HL-60 (cell line): Measurements from ENCODE around the gene CTIF.

ENCODE experiments used
- DNase-seq, 2 experiments: peaks; one replicate each; pipeline ENCODE4 v3.0.0-alpha.2; 2010 to 2020; ENCODE audit warnings: low read depth in 1 of 2, low spot score in 1 of 2
- H3K27ac ChIP-seq: fragments of 250-450 bp; sonication (Bioruptor Pico); replicated peaks from 2 replicates; pipeline ENCODE4 v1.5.1; 2020; ENCODE audit warnings: mild to moderate bottlenecking, moderate library complexity
- H3K27me3 ChIP-seq: fragments of 250-450 bp; sonication (Bioruptor Pico); 2 replicates; pipeline ENCODE4 v1.5.1; 2021; ENCODE audit warnings: mild to moderate bottlenecking, moderate library complexity; ENCODE audit not compliant: insufficient read depth, poor library complexity, severe bottlenecking
- H3K4me3 ChIP-seq: replicated peaks from 2 replicates; pipeline ENCODE4 v1.5.1; 2011; ENCODE audit warnings: mild to moderate bottlenecking, control low read depth, low read length; ENCODE audit not compliant: insufficient read depth
- GABPA ChIP-seq: IDR thresholded peaks from 2 replicates; pipeline ENCODE4 v1.6.1; 2012; ENCODE audit warnings: low read depth
- POLR2AphosphoS5 ChIP-seq: IDR thresholded peaks from 2 replicates; pipeline ENCODE4 v1.6.1; 2012; ENCODE audit warnings: low read depth
- SPI1 ChIP-seq: IDR thresholded peaks from 2 replicates; pipeline ENCODE4 v1.6.1; 2012; ENCODE audit warnings: low read depth, mild to moderate bottlenecking, borderline replicate concordance
- TF ChIP-seq, protein P1 (sequence below): IDR thresholded peaks from 2 replicates; pipeline ENCODE4 v1.6.1; 2012; ENCODE audit warnings: low read depth; ENCODE audit not compliant: insufficient replicate concordance
- TF ChIP-seq, protein P2 (sequence below): IDR thresholded peaks from one replicate; pipeline ENCODE4 v1.5.1; 2011; ENCODE audit warnings: low read length, control low read depth, inconsistent platforms; ENCODE audit not compliant: insufficient read depth

Gene CTIF

GRCh38 chr18:48893061-48893607 lies 354.3 kb downstream of the CTIF start:
- Histone ChIP-seq H3K27me3 (no peaks in the 10 kb centered on the region), H3K4me3 (no peak overlapping the region), H3K27ac (no peak overlapping the region)
- TF ChIP-seq SPI1 (no peak), GABPA (no peak), POLR2AphosphoS5 (no peak)
- TF ChIP-seq, protein P1, sequence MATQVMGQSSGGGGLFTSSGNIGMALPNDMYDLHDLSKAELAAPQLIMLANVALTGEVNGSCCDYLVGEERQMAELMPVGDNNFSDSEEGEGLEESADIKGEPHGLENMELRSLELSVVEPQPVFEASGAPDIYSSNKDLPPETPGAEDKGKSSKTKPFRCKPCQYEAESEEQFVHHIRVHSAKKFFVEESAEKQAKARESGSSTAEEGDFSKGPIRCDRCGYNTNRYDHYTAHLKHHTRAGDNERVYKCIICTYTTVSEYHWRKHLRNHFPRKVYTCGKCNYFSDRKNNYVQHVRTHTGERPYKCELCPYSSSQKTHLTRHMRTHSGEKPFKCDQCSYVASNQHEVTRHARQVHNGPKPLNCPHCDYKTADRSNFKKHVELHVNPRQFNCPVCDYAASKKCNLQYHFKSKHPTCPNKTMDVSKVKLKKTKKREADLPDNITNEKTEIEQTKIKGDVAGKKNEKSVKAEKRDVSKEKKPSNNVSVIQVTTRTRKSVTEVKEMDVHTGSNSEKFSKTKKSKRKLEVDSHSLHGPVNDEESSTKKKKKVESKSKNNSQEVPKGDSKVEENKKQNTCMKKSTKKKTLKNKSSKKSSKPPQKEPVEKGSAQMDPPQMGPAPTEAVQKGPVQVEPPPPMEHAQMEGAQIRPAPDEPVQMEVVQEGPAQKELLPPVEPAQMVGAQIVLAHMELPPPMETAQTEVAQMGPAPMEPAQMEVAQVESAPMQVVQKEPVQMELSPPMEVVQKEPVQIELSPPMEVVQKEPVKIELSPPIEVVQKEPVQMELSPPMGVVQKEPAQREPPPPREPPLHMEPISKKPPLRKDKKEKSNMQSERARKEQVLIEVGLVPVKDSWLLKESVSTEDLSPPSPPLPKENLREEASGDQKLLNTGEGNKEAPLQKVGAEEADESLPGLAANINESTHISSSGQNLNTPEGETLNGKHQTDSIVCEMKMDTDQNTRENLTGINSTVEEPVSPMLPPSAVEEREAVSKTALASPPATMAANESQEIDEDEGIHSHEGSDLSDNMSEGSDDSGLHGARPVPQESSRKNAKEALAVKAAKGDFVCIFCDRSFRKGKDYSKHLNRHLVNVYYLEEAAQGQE, result no peak
- no peak for DNase-seq

- no peak for DNase-seq
- no peak overlapping the region for H3K4me3 ChIP-seq
- TF ChIP-seq GABPA (no peak), POLR2AphosphoS5 (no peak), SPI1 (no peak)
- TF ChIP-seq, protein P2, sequence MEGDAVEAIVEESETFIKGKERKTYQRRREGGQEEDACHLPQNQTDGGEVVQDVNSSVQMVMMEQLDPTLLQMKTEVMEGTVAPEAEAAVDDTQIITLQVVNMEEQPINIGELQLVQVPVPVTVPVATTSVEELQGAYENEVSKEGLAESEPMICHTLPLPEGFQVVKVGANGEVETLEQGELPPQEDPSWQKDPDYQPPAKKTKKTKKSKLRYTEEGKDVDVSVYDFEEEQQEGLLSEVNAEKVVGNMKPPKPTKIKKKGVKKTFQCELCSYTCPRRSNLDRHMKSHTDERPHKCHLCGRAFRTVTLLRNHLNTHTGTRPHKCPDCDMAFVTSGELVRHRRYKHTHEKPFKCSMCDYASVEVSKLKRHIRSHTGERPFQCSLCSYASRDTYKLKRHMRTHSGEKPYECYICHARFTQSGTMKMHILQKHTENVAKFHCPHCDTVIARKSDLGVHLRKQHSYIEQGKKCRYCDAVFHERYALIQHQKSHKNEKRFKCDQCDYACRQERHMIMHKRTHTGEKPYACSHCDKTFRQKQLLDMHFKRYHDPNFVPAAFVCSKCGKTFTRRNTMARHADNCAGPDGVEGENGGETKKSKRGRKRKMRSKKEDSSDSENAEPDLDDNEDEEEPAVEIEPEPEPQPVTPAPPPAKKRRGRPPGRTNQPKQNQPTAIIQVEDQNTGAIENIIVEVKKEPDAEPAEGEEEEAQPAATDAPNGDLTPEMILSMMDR, result no peak
- TF ChIP-seq, protein P1, result no peak
- no peaks in the 10 kb centered on the region for H3K27me3 ChIP-seq
- H3K27ac ChIP-seq, result no peak overlapping the region
Measured at GRCh38 chr18:48893608-48894600, 355.1 kb downstream of the CTIF start.

DNA sequence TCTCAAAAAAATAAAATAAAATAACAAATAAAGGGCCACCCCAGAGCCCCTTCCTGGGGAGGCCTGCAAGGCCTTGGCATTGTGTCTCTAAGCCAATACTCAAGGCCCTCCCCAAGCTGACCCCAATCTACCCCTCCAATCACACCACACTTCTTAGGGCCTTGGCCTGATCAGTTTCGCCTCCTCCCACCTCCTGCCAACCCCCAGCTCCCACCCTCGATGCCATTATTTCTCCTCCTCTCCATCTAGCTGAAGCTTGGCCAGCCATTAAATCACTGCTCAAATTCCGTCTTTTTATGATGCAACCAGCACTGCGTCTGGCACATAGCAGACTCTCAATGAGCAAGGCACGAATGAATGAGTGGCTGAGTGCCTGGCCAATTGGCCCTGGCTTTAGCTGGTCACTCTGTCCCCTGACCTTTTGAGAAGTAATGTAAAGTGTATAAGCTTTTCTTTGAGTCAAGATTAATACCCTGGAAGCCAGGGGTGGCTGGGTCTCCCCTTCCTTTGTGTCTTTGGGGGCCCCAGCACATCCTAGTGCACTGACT lies 356.0 kb downstream of the CTIF start:
- TF ChIP-seq POLR2AphosphoS5 (no peak), SPI1 (no peak), GABPA (no peak)
- TF ChIP-seq, protein P2, result no peak
- TF ChIP-seq, protein P1, result no peak
- no peak overlapping the region for H3K4me3 ChIP-seq
- no peaks in the 10 kb centered on the region for H3K27me3 ChIP-seq
- no peak overlapping the region for H3K27ac ChIP-seq
- no peak for DNase-seq
